ENCODE results near the gene SCIN. TPM values are rescaled to one million over a fixed set of nuclear protein-coding genes. Genes with fewer than 3 reads are reported as not detected.

The SCIN gene
- total RNA-seq, 3 donors from 2014 or later, result 0.96 to 4.7 (median 1.3) TPM

GRCh38 chr7:12583922-12584321 is 13.4 kb downstream of the SCIN start:
- DNase-seq (ENCODE audit: low spot score in 2 of 2), result no peak
- Histone ChIP-seq H3K27me3 (no peaks in the 10 kb centered on the region), H3K4me3 (no peak overlapping the region), H3K9me3 (no peaks in the 10 kb centered on the region), H3K36me3 (no peaks in the 10 kb centered on the region), H3K4me1 (no peaks in the 10 kb centered on the region), H3K27ac (no peak overlapping the region)
- no peak for TF ChIP-seq POLR2AphosphoS5 (IDR thresholded peaks at IDR 0.05)
- intact Hi-C loops (cut with DNase I; ENCODE audit: low total_unique reads), result no loop called here

- Histone ChIP-seq H3K9me3 (no peaks in the 10 kb centered on the region), H3K27ac (no peak overlapping the region), H3K4me3 (no peak overlapping the region), H3K4me1 (no peaks in the 10 kb centered on the region), H3K36me3 (no peaks in the 10 kb centered on the region), H3K27me3 (no peaks in the 10 kb centered on the region)
- no peak for TF ChIP-seq POLR2AphosphoS5 (IDR thresholded peaks at IDR 0.05)
- no peak for TF ChIP-seq POLR2A (IDR thresholded peaks at IDR 0.05)
- no peak for TF ChIP-seq CTCF (IDR thresholded peaks at IDR 0.05)
- no peak for DNase-seq (ENCODE audit: low spot score in 2 of 2)
- intact Hi-C loops (cut with DNase I; ENCODE audit: low total_unique reads), result no loop called here
These were observed 14.4 kb downstream of the SCIN start for GRCh38 chr7:12584930-12585329.

GRCh38 chr7:12586271-12586670 is 15.8 kb downstream of the SCIN start:
- Histone ChIP-seq H3K4me1 (no peaks in the 10 kb centered on the region), H3K9me3 (no peaks in the 10 kb centered on the region), H3K27me3 (no peaks in the 10 kb centered on the region), H3K36me3 (no peaks in the 10 kb centered on the region), H3K27ac (no peak overlapping the region), H3K4me3 (no peak overlapping the region)
- intact Hi-C loops (cut with DNase I; ENCODE audit: low total_unique reads), result no loop called here
- no peak for TF ChIP-seq POLR2A (IDR thresholded peaks at IDR 0.05)
- DNase-seq (ENCODE audit: low spot score in 2 of 2), result no peak

GRCh38 chr7:12588259-12588904 is 17.9 kb downstream of the SCIN start:
- Histone ChIP-seq H3K4me1 (no peaks in the 10 kb centered on the region), H3K27me3 (no peaks in the 10 kb centered on the region), H3K36me3 (no peaks in the 10 kb centered on the region), H3K4me3 (no peak overlapping the region), H3K27ac (no peak overlapping the region), H3K9me3 (no peaks in the 10 kb centered on the region)
- intact Hi-C loops (cut with DNase I; ENCODE audit: low total_unique reads), result no loop called here
- DNase-seq (ENCODE audit: low spot score in 2 of 2), result no peak
- no peak for TF ChIP-seq POLR2AphosphoS5 (IDR thresholded peaks at IDR 0.05)

- Histone ChIP-seq H3K4me3 (no peak overlapping the region), H3K27ac (no peak overlapping the region), H3K36me3 (no peaks in the 10 kb centered on the region), H3K4me1 (no peaks in the 10 kb centered on the region), H3K27me3 (no peaks in the 10 kb centered on the region), H3K9me3 (peaks cover 0 to 3% of the 10 kb centered on the region in 2 donors)
- TF ChIP-seq POLR2A (IDR thresholded peaks at IDR 0.05) (no peak), CTCF (IDR thresholded peaks at IDR 0.05) (no peak)
- intact Hi-C loops (cut with DNase I; ENCODE audit: low total_unique reads), result no loop called here
- DNase-seq (ENCODE audit: low spot score in 2 of 2), result no peak
These were observed 20.0 kb downstream of the SCIN start for GRCh38 chr7:12590559-12590958.

- Histone ChIP-seq H3K27ac (no peak overlapping the region), H3K27me3 (no peaks in the 10 kb centered on the region), H3K36me3 (no peaks in the 10 kb centered on the region), H3K4me3 (no peak overlapping the region), H3K9me3 (peaks cover 0 to 3% of the 10 kb centered on the region in 2 donors), H3K4me1 (no peaks in the 10 kb centered on the region)
- intact Hi-C loops (cut with DNase I; ENCODE audit: low total_unique reads), result no loop called here
- TF ChIP-seq CTCF (IDR thresholded peaks at IDR 0.05) (no peak), POLR2A (IDR thresholded peaks at IDR 0.05) (no peak), POLR2AphosphoS5 (IDR thresholded peaks at IDR 0.05) (no peak)
- DNase-seq (ENCODE audit: low spot score in 2 of 2), result no peak
These were observed 23.8 kb downstream of the SCIN start for GRCh38 chr7:12594122-12594897.
